ENCODE data around the gene CDCA7L.

CDCA7L gene

GRCh38 chr7:21945454-21946221 is at the start of gene CDCA7L:
CDCA7L (minus strand) TSS chr7:21945899; CDS start chr7:21945804, 95 bp downstream.
- POLR2A ChIA-PET = interaction anchor here (0.5 kb wide), 1 partner anchor 912 kb away, joined by 9 read pairs; no protein-coding TSS in a partner anchor
- CTCF ChIA-PET = interaction anchor here (0.8 to 1.0 kb wide), 2 partner anchors 18 to 19 kb away, joined by 3 to 4 read pairs; no protein-coding TSS in a partner anchor
- DNase-seq (ENCODE audit: extremely low spot score) = peak; percentile 86
- no peak for TF ChIP-seq CTCF (IDR thresholded peaks at IDR 0.05; ENCODE audit: control extremely low read depth, extremely low read depth, low read depth, missing control alignments)

DNA sequence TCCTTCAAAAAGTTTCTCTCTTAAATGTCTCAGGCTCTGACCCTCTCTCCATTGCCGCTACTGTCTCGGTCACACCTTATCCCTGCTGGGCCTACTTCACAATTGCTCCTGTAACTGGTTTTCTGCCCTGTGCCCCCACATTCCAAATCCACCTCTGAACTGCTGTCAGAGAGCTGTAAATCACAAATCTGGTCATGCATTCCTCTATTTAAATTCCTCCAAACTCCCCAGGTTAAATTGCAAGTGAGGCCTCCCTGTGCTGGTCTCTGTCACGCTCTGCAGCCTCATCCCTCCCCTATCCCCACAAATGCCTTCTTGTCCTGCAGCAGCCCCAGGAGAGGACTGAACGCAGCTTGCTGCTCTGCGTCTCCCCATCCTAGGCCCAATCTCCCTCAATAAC is 40.4 kb upstream of the CDCA7L start:
- no peak for TF ChIP-seq CTCF (IDR thresholded peaks at IDR 0.05; ENCODE audit: control extremely low read depth, extremely low read depth, low read depth, missing control alignments)
- CTCF ChIA-PET = interaction anchor here (1.1 to 2.5 kb wide), 3 partner anchors 10 to 124 kb away, joined by 3 to 10 read pairs (median 9); no protein-coding TSS in a partner anchor
- POLR2A ChIA-PET = no interaction called here
- DNase-seq (ENCODE audit: extremely low spot score) = no peak

DNA sequence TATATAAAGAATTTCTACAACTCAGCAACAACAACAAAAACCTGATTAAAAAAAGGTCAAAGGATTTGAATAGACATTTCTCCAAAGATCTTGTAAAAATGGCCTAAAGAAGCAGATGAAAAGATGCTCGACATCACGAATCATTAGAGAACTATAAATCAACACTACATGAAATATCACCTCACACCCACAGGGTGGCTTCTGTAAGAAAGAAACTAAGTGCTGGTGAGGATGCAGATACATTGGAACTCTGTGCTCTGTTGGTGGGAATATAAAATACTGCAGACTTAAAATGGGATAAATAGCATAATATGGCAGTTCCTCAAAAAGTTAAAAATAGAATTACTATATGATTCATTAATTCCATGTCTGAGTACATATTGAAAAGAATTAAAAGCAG is 38.3 kb upstream of the CDCA7L start:
- no peak for TF ChIP-seq CTCF (IDR thresholded peaks at IDR 0.05; ENCODE audit: control extremely low read depth, extremely low read depth, low read depth, missing control alignments)
- DNase-seq (ENCODE audit: extremely low spot score) = no peak
- CTCF ChIA-PET = interaction anchor here (1.2 kb wide), 1 partner anchor 10 kb away, joined by 3 read pairs; no protein-coding TSS in a partner anchor
- POLR2A ChIA-PET = no interaction called here

DNA sequence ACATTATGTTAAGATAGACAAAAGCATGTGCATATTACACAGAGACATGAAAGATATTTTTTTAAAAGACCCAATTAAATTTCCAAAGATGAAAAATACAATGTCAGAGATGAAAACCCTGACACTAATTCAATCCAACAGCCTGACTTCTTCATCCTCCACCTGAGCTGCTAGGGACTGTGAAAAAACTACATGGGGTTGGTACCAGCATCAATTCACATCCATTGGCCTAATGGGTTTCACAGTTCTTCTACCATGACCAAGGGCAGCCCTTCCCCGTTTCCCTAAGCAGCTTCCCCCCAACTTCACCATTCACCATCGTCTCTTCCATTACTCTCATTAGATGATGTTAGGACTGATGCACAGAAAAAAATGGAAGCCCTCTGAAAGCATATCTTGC is 37.4 kb upstream of the CDCA7L start:
- TF ChIP-seq CTCF (IDR thresholded peaks at IDR 0.05; ENCODE audit: control extremely low read depth, extremely low read depth, low read depth, missing control alignments) = no peak
- ChIA-PET CTCF (interaction anchor here (1.2 kb wide), 1 partner anchor 9 kb away, joined by 3 read pairs; no protein-coding TSS in a partner anchor), POLR2A (no interaction called here)
- no peak for DNase-seq (ENCODE audit: extremely low spot score)

DNA sequence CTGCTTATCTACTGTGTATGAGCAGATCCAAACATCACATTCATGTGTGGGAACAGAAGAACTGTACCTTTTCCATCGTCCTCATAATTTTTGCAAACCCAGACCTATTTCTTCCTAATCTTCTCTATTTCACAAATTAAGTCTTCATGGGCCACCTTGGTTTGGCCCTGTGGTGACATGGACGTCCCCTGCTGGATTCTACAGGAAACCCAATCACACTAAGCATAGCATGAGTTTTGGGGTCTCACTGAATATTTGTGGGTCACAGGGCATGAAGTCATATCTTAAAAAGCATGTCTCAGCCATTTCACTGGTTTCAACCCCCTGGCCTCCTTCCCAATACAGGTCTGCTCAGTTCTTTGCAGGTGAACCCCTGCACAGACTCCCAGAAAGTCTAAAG is 35.8 kb upstream of the CDCA7L start:
- DNase-seq (ENCODE audit: extremely low spot score) = no peak
- ChIA-PET CTCF (no interaction called here), POLR2A (no interaction called here)
- TF ChIP-seq CTCF (IDR thresholded peaks at IDR 0.05; ENCODE audit: control extremely low read depth, extremely low read depth, low read depth, missing control alignments) = no peak

DNA sequence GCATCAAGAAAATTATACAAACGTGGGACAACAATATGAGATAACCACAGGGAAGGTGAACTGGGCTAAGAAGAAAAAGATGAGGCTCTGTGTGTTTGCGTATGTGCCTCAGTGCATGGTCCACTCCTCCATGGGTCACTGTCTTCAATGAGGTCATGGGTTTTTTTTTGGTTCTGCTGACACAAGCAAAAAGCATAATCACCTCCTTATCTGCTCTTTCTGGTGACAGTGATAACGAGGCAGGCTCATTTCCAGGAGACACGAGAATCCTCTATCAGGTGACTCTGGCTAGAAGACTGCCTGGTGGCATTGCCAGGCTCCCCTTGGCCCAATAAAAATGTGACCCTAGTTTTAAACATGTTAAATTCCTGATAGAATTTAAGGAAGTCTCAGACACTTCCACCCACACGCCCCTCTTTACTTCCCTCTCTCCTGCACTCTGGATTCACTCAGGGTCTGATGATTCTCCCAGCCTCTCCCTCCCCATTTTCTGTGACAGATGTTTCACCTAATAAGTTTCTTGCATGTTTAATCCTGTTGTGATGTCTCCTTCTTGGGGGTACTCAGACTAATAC is 35.3 kb upstream of the CDCA7L start:
- DNase-seq (ENCODE audit: extremely low spot score) = no peak
- TF ChIP-seq CTCF (IDR thresholded peaks at IDR 0.05; ENCODE audit: control extremely low read depth, extremely low read depth, low read depth, missing control alignments) = no peak
- CTCF ChIA-PET = no interaction called here
- POLR2A ChIA-PET = no interaction called here

All from GM10248 (cell line).